PC-9 (cell line): Measurements from ENCODE around the gene SSBP2.

Source experiments
- EZH2 ChIP-seq: fragments of 200-600 bp; sonication (generic); IDR thresholded peaks from 2 replicates; pipeline ENCODE4 v1.8.0; 2017; ENCODE audit warnings: antibody characterized with exemption, low read depth
- TF ChIP-seq, protein P1 (sequence below): fragments of 200-600 bp; sonication (generic); conservative IDR thresholded peaks from 2 replicates; pipeline ENCODE4 v1.6.1; 2017; ENCODE audit warnings: mixed run types, antibody characterized with exemption, mild to moderate bottlenecking, moderate library complexity

DNA sequence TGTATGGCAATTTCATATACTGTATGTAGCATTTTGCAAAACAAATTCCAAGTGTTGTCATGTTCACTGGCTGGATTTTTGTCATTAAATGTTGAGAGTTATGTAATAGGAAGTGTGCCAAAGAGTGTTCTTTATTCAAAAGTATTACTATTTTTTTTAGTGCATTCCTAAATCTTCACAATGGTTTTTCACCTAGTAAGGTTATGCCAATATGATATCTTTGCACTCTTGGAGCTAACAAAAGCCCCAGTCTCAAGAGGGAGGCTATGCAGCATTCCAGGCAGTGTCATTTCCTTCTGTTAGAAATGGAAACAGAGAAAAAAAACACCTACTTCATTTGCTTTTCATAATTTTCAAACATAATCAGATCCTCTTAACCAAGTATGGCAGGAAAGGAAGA lies 5.1 kb upstream of the SSBP2 start:
- TF ChIP-seq EZH2 = no peak
- TF ChIP-seq, protein P1, sequence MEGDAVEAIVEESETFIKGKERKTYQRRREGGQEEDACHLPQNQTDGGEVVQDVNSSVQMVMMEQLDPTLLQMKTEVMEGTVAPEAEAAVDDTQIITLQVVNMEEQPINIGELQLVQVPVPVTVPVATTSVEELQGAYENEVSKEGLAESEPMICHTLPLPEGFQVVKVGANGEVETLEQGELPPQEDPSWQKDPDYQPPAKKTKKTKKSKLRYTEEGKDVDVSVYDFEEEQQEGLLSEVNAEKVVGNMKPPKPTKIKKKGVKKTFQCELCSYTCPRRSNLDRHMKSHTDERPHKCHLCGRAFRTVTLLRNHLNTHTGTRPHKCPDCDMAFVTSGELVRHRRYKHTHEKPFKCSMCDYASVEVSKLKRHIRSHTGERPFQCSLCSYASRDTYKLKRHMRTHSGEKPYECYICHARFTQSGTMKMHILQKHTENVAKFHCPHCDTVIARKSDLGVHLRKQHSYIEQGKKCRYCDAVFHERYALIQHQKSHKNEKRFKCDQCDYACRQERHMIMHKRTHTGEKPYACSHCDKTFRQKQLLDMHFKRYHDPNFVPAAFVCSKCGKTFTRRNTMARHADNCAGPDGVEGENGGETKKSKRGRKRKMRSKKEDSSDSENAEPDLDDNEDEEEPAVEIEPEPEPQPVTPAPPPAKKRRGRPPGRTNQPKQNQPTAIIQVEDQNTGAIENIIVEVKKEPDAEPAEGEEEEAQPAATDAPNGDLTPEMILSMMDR = no peak
